IMR-90 (cell line): ENCODE measurements around the gene OR52A5.

Experiments
- CEBPB ChIP-seq: IDR thresholded peaks from 2 replicates; pipeline ENCODE4 v1.6.1; 2012; ENCODE audit warnings: low read depth, low read length, improper control_type of control experiment
- MAFK ChIP-seq: IDR thresholded peaks from 2 replicates; pipeline ENCODE4 v1.6.1; 2012; ENCODE audit warnings: low read depth, low read length, improper control_type of control experiment
- MAZ ChIP-seq: IDR thresholded peaks from 2 replicates; pipeline ENCODE4 v1.6.1; 2012; ENCODE audit warnings: low read depth, mild to moderate bottlenecking, low read length, improper control_type of control experiment, moderate library complexity, borderline replicate concordance
- MXI1 ChIP-seq: IDR thresholded peaks from 2 replicates; pipeline ENCODE4 v1.6.1; 2012; ENCODE audit warnings: low read depth, mild to moderate bottlenecking, low read length, moderate library complexity, borderline replicate concordance
- POLR2A ChIP-seq: IDR thresholded peaks from 2 replicates; pipeline ENCODE4 v1.6.1; 2012; ENCODE audit warnings: mild to moderate bottlenecking, low read depth, low read length
- RAD21 ChIP-seq: IDR thresholded peaks from 2 replicates; pipeline ENCODE4 v1.6.1; 2012; ENCODE audit warnings: low read length, improper control_type of control experiment
- RCOR1 ChIP-seq: IDR thresholded peaks from 2 replicates; pipeline ENCODE4 v1.6.1; 2012; ENCODE audit warnings: mild to moderate bottlenecking, low read length, improper control_type of control experiment; ENCODE audit not compliant: insufficient replicate concordance
- RFX5 ChIP-seq: IDR thresholded peaks from 2 replicates; pipeline ENCODE4 v1.8.0; 2012; ENCODE audit warnings: low read depth, mild to moderate bottlenecking, low read length, moderate library complexity
- TF ChIP-seq, protein P1 (sequence below): conservative IDR thresholded peaks from 2 replicates; pipeline ENCODE4 v1.5.1; 2012; ENCODE audit warnings: mild to moderate bottlenecking, low read depth, low read length, improper control_type of control experiment
- TF ChIP-seq, protein P2 (sequence below): fragments of 150-350 bp; IDR thresholded peaks from 2 replicates; pipeline ENCODE4 v1.6.1; 2017; ENCODE audit warnings: mild to moderate bottlenecking, antibody characterized with exemption, low read length, low read depth
- TF ChIP-seq, protein P3 (sequence below): fragments of 150-350 bp; IDR thresholded peaks from 2 replicates; pipeline ENCODE4 v1.6.1; 2016; ENCODE audit warnings: low read depth, mild to moderate bottlenecking, low read length, moderate library complexity, borderline replicate concordance

DNA sequence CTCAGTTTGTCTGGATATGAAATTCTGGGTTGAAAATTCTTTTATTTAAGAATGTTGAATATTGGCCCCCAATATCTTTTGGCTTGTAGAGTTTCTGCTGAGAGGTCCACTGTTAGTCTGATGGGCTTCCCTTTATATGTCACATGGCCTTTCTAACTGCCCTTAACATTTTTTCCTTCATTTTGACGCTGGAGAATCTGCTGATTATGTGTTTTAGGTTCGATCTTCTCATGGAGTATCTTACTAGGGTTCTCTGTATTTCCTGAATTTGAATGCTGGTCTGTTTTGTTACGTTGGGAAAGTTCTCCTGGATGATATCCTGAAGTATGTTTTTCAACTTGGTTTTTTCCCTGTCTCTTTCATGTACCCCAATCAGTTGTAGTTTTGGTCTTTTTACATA, 22.8 kb downstream of the OR52A5 start:
- TF ChIP-seq RFX5 (no peak), MAZ (no peak), POLR2A (no peak), RCOR1 (no peak), CEBPB (no peak), MXI1 (no peak), MAFK (no peak; the same call in 1 of the 2 replicates), RAD21 (no peak)
- TF ChIP-seq, protein P1, sequence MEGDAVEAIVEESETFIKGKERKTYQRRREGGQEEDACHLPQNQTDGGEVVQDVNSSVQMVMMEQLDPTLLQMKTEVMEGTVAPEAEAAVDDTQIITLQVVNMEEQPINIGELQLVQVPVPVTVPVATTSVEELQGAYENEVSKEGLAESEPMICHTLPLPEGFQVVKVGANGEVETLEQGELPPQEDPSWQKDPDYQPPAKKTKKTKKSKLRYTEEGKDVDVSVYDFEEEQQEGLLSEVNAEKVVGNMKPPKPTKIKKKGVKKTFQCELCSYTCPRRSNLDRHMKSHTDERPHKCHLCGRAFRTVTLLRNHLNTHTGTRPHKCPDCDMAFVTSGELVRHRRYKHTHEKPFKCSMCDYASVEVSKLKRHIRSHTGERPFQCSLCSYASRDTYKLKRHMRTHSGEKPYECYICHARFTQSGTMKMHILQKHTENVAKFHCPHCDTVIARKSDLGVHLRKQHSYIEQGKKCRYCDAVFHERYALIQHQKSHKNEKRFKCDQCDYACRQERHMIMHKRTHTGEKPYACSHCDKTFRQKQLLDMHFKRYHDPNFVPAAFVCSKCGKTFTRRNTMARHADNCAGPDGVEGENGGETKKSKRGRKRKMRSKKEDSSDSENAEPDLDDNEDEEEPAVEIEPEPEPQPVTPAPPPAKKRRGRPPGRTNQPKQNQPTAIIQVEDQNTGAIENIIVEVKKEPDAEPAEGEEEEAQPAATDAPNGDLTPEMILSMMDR: no peak
- TF ChIP-seq, protein P2, sequence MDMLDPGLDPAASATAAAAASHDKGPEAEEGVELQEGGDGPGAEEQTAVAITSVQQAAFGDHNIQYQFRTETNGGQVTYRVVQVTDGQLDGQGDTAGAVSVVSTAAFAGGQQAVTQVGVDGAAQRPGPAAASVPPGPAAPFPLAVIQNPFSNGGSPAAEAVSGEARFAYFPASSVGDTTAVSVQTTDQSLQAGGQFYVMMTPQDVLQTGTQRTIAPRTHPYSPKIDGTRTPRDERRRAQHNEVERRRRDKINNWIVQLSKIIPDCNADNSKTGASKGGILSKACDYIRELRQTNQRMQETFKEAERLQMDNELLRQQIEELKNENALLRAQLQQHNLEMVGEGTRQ: no peak
- TF ChIP-seq, protein P3, sequence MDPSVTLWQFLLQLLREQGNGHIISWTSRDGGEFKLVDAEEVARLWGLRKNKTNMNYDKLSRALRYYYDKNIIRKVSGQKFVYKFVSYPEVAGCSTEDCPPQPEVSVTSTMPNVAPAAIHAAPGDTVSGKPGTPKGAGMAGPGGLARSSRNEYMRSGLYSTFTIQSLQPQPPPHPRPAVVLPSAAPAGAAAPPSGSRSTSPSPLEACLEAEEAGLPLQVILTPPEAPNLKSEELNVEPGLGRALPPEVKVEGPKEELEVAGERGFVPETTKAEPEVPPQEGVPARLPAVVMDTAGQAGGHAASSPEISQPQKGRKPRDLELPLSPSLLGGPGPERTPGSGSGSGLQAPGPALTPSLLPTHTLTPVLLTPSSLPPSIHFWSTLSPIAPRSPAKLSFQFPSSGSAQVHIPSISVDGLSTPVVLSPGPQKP: no peak
